ENCODE measurements around the gene COX4I1.
A peak's percentile ranks its signal among the peaks of the same experiment; 100 is the strongest.
"Not testable (repeated sequence)": the region's sequence is repeated elsewhere in the genome, so short reads cannot be mapped to it uniquely, and the experiment has no call there.

Gene COX4I1

GRCh38 chr16:85805442-85806045 lies 6.0 kb downstream of the COX4I1 start:
- no peak for DNase-seq

- no peak for DNase-seq
Observed at GRCh38 chr16:85806539-85806938, 7.0 kb downstream of the COX4I1 start.

GRCh38 chr16:85807340-85807739 lies 7.8 kb downstream of the COX4I1 start:
- not testable (repeated sequence) for DNase-seq

- DNase-seq, result not testable (repeated sequence)
Observed at GRCh38 chr16:85808104-85808503, 8.6 kb downstream of the COX4I1 start.

GRCh38 chr16:85808926-85809325 lies 9.4 kb downstream of the COX4I1 start:
- no peak for DNase-seq

- DNase-seq, result no peak
Observed at GRCh38 chr16:85809645-85810044, 10.2 kb downstream of the COX4I1 start.

- no peak for DNase-seq
Observed at GRCh38 chr16:85810097-85810741, 10.7 kb downstream of the COX4I1 start.

GRCh38 chr16:85810742-85811115 lies 11.2 kb downstream of the COX4I1 start:
- no peak for DNase-seq

- no peak for DNase-seq
Observed at GRCh38 chr16:85812031-85812807, 12.7 kb downstream of the COX4I1 start.

GRCh38 chr16:85812811-85813700 lies 13.6 kb downstream of the COX4I1 start:
- no peak for DNase-seq

GRCh38 chr16:85816159-85816558 lies 16.7 kb downstream of the COX4I1 start:
- no peak for DNase-seq

GRCh38 chr16:85817195-85817594 lies 17.7 kb downstream of the COX4I1 start:
- not testable (repeated sequence) for DNase-seq

GRCh38 chr16:85819245-85819644 lies 19.8 kb downstream of the COX4I1 start:
- peak; percentile 78 to 87 for DNase-seq

- no peak for DNase-seq
Observed at GRCh38 chr16:85819771-85820170, 20.3 kb downstream of the COX4I1 start.

GRCh38 chr16:85820604-85821372 lies 21.3 kb downstream of the COX4I1 start:
- no peak for DNase-seq

- peak; percentile 72 to 79 for DNase-seq
Observed at GRCh38 chr16:85821390-85822135, 22.1 kb downstream of the COX4I1 start.

- no peak for DNase-seq
Observed at GRCh38 chr16:85822145-85822544, 22.6 kb downstream of the COX4I1 start.

- no peak for DNase-seq
Observed at GRCh38 chr16:85823328-85823920, 23.9 kb downstream of the COX4I1 start.

- no peak for DNase-seq
Observed at GRCh38 chr16:85824161-85825135, 25.0 kb downstream of the COX4I1 start.

GRCh38 chr16:85825326-85825725 lies 25.8 kb downstream of the COX4I1 start:
- DNase-seq, result no peak
